SK-N-DZ (cell line): ENCODE data around the gene TMEM132D.

Experiments
- DNase-seq: peaks from one replicate; pipeline ENCODE4 v3.0.0-alpha.2; 2015; ENCODE audit warnings: low spot score

Gene TMEM132D

DNA sequence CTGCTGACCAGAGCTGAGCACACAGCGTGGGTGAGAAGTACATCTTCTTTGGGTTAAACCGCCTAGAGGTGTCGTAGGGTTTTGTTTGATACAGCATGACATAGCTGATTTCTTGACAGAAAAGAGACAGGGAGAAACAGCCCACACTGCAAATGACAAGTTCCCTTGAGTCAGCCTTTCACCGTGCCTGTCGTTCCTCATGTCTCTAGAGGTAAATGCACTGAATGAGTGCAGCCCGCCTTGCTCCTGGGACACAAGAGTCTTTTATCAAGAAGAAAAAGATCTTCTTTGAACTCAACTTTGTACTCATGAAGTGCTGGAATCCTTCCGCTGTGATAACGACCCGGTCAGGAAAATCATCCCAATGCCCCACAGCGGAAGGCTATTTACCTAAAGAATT, 77.6 kb downstream of the TMEM132D start:
- no peak for DNase-seq

DNA sequence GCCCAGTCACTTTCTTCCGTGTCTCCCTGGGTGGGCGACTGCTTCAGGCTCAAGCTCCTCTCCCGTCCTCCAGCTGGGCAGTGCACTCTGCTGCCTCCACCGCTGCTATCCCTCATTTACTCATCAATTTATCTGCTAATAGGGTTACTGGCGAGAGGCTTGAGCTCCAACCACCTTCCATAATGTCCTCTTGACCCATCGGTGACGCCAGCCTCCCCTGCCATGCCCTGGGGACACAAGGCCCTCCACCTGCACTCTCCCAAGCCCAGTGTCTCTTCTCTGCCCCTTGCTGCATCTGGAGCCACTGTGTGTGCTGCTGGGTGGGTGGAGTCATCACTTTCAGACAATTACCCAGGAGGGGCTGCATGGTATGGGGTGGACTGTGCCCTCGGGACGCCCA, 78.5 kb downstream of the TMEM132D start:
- DNase-seq: peak; percentile 83

DNA sequence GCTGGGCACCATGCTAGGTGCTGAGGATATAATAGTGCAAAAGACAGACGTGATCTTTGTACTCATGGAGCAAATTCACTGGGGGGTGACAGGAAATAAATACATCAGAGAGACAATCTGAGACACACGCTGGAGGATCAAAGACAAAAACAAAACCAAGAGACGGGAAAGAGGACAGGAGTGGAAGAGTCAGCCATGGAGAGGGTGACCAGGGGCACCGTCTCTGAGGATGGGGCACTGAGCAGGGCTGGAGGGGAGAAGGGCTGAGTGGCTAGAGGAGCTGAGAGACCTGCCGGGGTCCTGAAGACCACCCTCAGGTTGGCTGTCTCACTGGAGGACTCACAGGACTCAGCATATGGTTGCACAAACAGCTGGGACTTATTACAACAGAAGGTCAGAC, 81.9 kb downstream of the TMEM132D start:
- no peak for DNase-seq

DNA sequence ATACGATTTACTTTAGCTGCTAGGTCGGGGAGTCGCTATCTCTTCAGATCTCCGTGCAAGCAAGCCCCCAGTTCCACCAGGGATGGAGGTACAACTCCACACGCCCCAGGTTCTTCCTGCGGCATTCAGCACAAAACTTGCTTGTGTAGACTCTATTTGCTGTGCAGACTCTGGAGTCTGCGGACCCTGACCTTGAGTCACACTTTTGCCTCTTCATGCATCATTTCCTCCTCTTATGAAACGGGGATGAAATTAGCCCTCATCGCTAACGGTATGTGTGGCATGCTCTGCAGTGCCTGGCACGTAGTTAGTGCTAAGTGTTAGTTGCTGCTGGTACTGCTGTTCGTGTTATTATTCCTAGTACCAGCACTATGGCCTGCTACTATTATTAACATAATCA, 84.4 kb downstream of the TMEM132D start:
- no peak for DNase-seq

DNA sequence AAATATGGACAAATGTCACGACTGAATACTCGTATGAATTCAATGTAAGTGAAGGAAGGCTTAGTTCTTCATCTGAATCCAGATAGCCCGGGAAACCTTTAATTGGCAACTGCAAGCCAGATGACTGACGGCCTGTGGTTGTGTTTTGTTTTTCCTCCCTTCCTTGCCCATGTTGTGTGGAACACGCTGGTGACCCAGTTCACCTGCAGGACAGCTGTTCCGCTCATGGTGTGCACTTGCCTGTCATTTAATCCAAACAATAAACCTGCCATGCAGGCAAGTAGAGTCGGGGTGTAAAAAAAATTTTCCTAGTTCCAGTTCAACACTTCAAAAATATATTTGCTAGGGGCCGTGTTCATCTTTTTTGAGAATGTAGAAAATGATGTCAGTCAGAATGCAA, 88.0 kb downstream of the TMEM132D start:
- DNase-seq: no peak

DNA sequence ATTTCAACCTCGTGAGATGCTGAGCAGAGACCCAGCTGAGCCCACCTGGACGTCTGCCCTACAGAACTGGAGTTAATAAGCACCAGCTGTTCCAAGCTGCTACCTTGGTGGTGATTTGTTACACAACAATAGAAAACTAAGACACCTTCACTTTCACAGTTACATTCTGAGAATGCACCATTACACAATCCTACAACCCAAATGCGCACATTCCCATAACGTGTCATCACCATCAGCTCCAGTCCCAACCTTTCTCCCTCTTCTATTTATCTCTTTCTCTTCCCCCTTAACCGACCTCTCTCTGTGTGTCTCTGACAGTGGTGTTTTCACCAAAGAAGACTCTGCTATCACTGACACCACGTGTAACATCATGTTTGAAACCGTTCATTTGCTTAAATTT, 91.9 kb downstream of the TMEM132D start:
- no peak for DNase-seq

DNA sequence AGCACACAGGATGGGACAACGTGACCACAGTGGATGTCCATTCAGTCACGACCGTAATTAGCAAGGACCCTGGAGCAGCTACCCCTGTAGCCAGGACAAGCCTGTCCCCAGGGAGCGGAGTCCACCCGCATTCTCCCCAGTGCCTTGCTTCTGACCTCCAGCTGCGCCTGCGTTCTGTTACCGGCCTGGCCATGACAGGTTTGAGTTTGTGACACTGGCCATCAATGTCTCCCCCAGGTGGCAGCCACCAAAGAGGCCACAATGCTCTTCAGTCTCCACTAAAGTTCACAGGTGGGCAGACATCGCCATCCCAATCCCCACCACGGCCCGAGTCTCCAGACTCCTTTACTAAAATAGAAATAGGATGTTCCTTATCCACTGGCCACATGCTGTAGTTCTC, 96.7 kb downstream of the TMEM132D start:
- peak; percentile 57 for DNase-seq

DNA sequence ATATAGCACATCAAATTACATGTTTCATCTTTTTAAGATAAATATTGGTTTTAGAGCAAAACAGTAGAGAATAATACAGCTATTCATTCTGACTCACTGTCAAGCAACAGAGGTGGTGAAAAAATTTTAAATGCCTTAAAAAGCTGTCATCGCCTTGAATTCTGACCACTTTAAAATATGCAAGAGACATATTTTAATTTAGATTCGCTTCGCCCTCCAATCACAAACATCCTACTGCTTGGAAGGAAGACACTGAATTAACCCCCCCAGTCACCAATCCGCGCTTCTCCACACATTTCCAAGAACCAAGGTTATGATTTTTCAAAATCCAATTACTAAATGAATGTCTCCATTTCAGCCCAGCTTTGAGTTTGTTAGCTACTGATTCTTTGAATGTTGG, 112.4 kb downstream of the TMEM132D start:
- DNase-seq: peak; percentile 53

DNA sequence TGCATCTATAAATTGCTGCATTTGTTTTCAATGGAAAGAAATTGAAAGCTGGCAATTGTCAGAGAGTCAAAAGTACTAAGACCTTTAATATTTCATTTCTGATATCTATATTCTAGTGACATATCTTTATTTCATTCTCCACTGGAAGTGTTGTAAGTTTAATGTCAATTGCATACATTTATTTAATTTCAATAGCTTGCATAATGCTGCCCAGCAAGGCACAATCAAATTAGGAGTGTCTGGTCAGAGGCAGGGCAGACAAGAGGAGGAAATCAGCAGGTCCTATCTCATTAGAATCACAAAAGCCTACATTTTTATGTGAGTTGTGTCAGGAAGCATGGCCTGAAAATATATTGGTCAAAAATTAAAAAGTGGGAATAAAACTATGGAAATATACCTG, 112.9 kb downstream of the TMEM132D start:
- DNase-seq: peak; percentile 90

DNA sequence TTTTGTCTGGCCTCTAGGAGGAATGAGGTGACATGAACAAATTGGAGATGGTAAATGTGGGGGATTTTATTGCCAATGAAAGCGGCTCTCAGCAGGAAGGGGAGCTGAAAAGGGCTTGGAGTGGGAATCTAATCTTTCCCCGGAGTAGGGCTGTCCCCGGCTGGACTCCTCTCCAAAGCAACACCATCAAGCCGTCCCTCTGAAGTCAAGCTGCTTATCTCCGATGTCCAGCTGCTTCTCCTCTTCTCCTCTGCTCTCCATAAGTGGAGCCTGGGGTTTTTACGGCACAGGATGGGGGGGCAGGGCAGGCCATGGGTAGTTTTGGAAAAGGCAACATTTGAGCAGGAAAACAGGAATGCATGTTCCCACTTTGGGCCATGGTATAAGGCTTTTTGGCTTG, 113.5 kb downstream of the TMEM132D start:
- no peak for DNase-seq

DNA sequence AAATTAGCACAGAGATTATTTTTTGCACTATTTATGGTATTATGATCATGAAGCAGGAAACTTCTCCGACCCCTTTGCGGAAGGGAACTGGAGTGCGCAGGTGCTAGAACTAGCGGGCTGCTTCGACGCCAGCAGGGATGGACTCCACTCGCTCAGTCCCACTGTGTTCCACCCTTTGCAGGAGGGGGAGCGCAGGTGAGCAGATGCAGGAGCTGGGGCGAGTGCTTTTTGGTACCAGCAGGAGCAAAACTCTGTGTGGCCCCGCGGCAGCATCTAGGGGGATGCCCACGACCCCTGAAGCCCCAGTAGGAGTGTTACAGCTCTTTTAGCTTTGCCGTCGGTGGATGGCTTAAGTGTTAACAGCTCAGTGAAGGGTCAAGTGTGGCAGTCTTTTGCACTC, 113.9 kb downstream of the TMEM132D start:
- DNase-seq: no peak

DNA sequence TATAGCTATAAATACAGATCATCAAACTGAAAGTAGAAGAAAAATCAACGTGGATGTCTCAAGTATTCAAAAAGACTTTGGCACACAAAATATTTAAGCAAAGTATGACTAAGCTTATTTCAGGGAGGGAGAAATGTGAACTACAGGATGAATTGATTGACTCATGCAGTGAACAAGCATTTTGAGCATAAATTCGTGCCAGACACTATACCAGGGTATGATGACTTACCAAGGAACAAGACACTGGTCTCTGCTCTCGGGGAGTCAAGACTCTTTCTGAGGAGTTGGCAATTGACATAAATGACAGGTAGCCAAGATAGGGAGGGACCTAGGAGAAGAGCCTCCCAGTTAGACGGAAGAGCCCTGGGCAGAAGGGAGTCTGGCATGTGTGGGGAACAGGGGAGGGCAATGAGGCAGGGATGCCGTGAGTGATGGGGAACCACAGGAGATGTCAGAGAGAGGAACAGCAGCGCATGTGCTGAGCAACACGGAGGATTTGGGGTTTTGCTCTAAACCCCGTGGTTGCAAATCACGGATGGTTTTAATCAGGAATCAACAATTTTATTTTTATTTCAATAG, 115.2 kb downstream of the TMEM132D start:
- DNase-seq: no peak

DNA sequence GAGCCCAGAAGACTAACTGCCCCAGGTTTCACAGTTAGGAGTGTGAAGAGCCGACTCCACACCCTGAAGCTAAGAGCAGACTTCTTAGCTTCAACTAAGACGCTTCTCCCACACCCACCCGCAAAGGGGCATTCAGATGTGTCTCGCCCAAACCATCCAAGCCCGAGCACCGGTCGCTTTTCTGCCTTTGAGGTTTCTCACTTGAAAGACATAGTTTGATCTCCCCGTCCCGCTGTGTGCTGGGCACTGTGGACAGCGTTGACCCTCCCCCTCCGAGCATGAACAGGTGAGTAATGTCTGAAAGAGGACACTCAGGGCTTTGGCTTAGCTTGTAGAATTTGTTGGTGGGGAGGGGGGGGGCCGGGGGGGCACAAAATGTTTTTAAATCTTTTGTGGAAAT, 123.8 kb downstream of the TMEM132D start:
- DNase-seq: no peak

DNA sequence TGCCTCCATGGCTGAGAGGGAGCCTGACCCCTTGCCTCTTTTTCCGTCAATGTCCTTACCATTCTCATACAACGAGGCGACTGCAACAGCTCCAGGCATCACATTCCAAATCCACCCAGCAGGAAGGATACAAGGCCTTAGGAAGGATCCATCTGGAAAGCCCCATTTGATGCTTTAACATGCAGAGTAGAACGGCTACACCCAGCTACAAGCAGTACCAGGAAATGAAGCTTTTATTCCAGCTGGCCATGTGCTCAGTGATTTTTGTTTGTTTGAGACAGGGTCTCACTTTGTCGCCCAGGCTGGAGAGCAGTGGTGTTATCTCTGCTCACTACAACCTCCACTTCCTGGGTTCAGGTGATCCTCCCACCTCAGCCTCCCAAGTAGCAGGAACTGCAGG, 124.8 kb downstream of the TMEM132D start:
- no peak for DNase-seq

DNA sequence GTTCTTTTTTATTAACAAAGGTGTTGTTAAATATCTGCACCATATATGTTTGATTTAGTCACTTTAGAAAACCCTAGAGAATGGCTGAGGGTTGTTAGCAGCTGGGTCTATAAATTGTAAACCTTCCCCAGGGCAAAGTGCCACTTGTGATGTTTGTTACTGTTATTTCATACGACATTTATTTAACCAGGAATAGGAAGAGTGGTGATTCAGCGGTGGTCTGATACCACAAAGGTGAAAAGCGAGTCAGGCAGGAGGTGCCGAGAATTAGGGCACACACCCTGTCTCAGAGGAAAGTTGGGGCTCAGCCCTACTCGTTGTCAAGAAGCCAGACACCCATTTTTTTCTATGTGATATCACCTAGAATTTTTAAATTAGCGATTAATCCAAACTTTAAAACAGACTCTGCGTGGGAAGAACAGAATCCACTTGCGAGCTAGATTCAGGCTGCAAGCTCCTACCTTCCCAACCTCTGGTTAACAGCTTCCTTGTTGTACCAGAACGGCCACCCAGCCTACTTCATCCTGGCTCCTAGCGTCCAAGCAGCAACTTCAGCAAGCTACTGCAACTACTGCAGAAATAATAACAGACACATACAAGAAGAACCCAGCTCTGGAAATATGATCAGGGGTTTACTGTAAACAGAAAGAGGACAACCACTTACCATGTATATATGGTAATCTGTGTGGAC, 126.7 kb downstream of the TMEM132D start:
- no peak for DNase-seq

DNA sequence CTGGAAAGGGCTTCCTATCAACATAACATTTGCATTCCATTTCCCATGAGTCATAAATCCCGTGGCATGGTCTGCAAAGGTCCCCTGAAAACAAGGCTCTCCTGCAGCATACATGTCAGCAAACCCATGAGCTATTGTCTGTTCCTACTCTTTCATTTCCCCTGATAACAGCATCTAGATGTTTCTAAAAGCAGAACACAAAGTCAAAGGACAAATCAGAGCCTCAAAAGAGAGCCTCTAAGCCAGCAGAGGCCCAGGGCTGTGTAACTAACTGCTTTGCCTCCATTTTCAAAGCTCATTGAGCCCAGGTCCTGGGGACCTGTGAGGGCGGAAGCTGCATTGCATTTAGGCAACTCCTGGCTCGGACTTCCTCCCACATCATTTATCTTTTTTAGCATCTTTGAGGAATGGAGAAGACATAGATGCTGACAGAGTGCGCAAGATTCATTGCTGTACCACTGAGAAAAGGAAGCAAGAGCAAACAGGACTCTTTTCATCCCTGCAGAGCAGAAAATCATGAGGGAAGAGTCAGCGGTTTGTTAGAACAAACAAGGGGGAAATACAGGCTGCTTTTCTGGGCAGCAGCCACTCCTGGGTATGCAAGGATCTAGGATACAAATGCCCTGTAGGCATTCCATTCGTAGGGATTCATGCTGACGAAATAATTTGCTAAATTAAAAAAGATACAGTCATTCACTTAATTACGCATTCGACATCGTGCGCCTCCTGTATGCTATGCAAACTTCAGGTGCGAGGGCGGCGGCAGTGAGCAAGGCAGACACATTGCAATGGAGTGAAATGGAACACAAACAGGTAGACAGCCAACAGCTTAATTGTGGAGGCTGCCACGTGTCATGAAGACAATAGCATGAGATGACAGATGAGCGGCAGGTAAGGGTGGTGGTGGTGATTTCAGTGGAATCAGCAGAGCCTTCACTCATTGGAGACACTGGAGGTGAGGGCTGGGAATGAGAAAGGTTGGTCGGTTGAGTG, 131.0 kb downstream of the TMEM132D start:
- DNase-seq: no peak

DNA sequence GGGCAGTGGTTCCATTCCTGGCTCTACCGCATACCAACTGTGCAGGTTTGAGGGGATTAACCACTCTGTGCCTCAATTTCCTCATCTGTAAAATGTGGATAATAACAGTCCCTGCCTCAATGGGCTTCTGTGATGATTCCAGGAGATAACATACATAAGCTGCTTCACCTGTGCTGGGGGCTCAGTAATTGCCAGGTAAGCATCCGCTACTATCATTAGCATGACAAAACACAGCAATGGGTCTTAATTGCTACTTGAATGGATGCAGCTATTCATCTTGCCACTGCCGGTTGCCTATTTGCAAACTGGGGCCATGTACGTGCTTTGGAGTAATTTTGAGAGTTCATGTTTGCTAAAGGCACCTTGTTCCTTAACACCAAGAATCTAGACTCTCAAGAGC, 132.6 kb downstream of the TMEM132D start:
- no peak for DNase-seq

DNA sequence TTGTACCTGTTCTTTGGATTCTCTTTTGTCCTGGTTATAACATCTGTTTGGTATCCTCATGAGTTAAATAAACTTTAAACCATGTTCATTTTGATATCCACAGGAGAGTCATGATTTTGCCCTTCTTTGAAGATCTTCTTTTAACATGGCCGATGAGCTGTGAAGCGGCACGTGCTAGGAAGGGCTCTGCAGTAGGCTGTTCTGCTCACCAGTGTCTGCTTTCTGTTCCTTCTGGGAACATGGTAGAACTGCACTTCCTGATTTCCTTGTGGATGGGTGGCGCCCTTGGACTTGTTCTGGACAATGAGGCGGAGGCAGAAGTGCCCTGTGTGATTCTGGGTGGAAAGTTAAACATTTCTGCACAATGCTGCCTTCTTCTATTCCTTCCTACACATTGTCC, 138.1 kb downstream of the TMEM132D start:
- no peak for DNase-seq

DNA sequence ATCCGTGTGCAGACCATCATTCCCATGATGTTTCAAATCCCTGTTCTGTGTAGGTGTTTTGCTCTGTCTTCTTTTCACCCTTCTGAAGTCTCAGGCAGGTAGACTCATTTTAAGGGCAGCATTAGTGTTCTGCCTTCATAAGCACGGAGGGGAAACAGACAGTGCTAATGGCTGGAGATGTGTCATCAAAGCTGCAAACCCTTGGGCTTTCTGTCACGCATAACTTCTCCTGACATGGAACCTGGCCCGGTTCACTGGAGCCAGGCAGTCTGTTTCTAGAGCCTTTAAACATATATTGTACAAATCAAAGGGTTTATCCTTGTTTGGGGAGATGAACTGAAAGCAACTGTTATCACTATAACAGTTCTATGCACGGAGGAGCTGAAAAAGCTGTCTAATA, 141.4 kb downstream of the TMEM132D start:
- DNase-seq: no peak

DNA sequence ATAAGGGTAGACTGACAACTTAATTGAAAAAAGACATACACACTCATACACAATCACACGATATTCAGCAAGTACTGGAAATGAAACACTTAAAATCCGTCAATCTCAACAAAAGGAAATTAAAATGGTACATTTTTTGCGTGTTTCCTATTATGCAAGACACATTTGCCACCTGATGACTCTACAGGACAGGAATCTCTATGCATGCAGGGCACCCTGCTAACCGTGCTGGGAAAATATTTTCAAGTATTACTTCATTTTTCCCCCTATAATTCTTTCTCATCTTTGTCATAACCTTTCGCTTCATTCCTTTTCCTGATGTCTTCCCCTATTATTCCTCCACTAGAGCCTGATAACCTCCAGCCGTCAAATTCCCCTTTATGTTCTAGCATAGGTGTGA, 150.2 kb downstream of the TMEM132D start:
- no peak for DNase-seq

DNA sequence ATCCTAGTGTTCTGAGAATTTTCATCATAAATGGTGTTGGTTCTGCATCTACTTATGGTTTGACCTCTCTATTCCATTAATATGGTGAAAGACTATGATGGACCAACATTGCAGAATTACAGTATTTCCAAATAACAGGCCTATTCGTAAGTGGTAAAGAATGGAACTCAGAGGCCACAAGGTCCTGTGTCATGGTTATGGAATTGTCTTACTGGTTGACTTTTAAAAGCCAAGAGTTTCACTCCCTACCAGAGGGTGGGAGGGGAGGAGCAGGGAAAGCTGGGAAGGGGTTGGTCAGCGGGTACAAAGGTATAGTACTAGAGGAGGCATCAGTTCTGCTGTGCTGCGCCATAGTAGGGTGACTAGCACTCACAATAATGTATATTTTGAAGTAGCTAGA, 153.4 kb downstream of the TMEM132D start:
- no peak for DNase-seq

DNA sequence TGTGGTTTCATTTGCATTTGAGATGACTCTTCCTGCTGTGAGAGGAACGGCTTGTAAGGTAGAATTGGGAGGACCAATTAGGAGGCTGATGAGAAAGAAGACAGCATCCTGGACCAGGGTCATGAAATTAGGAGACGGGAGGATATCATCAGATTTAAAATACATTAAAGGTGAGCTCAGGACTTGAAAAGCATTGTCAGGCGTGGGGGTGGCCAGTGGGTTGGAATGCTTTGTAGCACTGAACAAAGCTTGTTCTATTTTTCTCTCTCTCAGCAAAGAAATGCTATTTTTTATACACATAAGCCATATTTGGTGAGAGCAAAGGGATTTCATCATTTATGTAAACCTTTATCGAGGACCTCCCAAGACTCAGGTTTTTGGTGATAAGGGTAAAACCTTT, 157.5 kb downstream of the TMEM132D start:
- no peak for DNase-seq

DNA sequence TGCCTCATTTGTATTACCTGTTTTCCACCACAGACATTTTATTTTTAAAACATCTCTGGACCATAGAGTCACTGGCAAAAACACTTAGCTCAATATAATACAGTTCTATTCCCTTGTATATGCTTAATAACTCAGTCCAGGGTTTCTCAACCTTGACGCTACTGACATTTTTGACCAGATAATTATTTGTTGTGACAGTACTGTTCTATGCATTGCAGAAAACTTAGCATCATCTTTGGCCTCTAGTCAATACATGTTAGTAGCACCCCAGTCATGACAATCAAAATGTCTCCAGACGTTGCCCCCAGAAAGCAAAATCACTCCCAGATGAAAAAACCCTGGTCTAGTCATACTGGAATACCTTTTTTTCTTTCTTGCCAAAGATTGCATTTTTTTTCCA, 174.7 kb downstream of the TMEM132D start:
- DNase-seq: no peak
